Colonic mucosa (tissue), 4 donors: Measurements from ENCODE around the gene AMOT. TPM values are rescaled to one million over a fixed set of nuclear protein-coding genes. Genes with fewer than 3 reads are reported as not detected.

ENCODE experiments used
- DNase-seq: peaks from one replicate; pipeline ENCODE4 v3.0.0-alpha.2; 2020
- H3K27ac ChIP-seq: fragments of 200-600 bp; one replicate; pipeline ENCODE4 v1.8.0; 2021
- H3K27me3 ChIP-seq: fragments of 200-600 bp; one replicate; pipeline ENCODE4 v1.8.0; 2021
- H3K36me3 ChIP-seq: fragments of 200-600 bp; one replicate; pipeline ENCODE4 v1.8.0; 2021
- H3K4me1 ChIP-seq: fragments of 200-600 bp; one replicate; pipeline ENCODE4 v1.8.0; 2021; ENCODE audit warnings: mild to moderate bottlenecking
- H3K4me3 ChIP-seq: fragments of 200-600 bp; one replicate; pipeline ENCODE4 v1.8.0; 2021
- H3K9ac ChIP-seq, 2 donors: one replicate each; pipeline ENCODE4 v1.7.0; 2013; ENCODE audit warnings: control low read depth in 2 of 2, low read depth in 2 of 2, low read length in 2 of 2
- H3K9me3 ChIP-seq: fragments of 200-600 bp; one replicate; pipeline ENCODE4 v1.8.0; 2021
- CTCF ChIP-seq: fragments of 200-600 bp; IDR thresholded peaks from one replicate; pipeline ENCODE4 v1.8.0; 2022; ENCODE audit warnings: antibody characterized with exemption, mild to moderate bottlenecking
- intact Hi-C: fragments of 100-400 bp; cut with DNase I; formaldehyde crosslinking; loops from one replicate; pipeline ENCODE4 v1.14.1; 2022
- total RNA-seq, 2 donors: library from RNA; stranded (reverse); fragmentation: NEBNext Ultra II Directional in 1 of 2; extraction: Animal tissue kit (Norgen Biotek cat#: 25700) in 1 of 2; gene quantifications; one replicate each; pipeline ENCODE4 v1.2.1, GENCODE V29; 2021
- donor health status: healthy.
- donor health status: DM: no; HTN: no; CAD: no.
- donor health status: DM: no; HTN: no; CAD: no.

The AMOT gene
- total RNA-seq, 2 donors from 2014 or later = 23.3 to 24.2 TPM

- intact Hi-C loops = no loop called here
- H3K4me1 ChIP-seq = no peaks in the 10 kb centered on the region
- no peaks in the 10 kb centered on the region for H3K9me3 ChIP-seq
- H3K27ac ChIP-seq = no peak overlapping the region
- TF ChIP-seq CTCF = no peak
- H3K4me3 ChIP-seq = no peak overlapping the region
- H3K27me3 ChIP-seq = no peaks in the 10 kb centered on the region
- no peaks in the 10 kb centered on the region for H3K36me3 ChIP-seq
- no peak for DNase-seq
- no peak overlapping the region for H3K9ac ChIP-seq
These were observed 54.6 kb downstream of the AMOT start for GRCh38 chrX:112786076-112786475.

GRCh38 chrX:112785344-112785743, 55.3 kb downstream of the AMOT start:
- intact Hi-C loops = no loop called here
- TF ChIP-seq CTCF = no peak
- Histone ChIP-seq H3K9ac (no peak overlapping the region), H3K27ac (no peak overlapping the region), H3K4me3 (no peak overlapping the region), H3K9me3 (no peaks in the 10 kb centered on the region), H3K27me3 (no peaks in the 10 kb centered on the region), H3K36me3 (no peaks in the 10 kb centered on the region), H3K4me1 (no peaks in the 10 kb centered on the region)
- DNase-seq = no peak

- H3K4me1 ChIP-seq = no peaks in the 10 kb centered on the region
- intact Hi-C loops = no loop called here
- no peak for TF ChIP-seq CTCF
These were observed 55.9 kb downstream of the AMOT start for GRCh38 chrX:112784692-112785091.

GRCh38 chrX:112779139-112779538, 61.5 kb downstream of the AMOT start:
- no peak for DNase-seq
- no peaks in the 10 kb centered on the region for H3K9me3 ChIP-seq
- TF ChIP-seq CTCF = no peak
- H3K27me3 ChIP-seq = no peaks in the 10 kb centered on the region
- H3K4me3 ChIP-seq = no peak overlapping the region
- H3K9ac ChIP-seq = no peak overlapping the region
- H3K36me3 ChIP-seq = no peaks in the 10 kb centered on the region
- intact Hi-C loops = no loop called here
- no peak overlapping the region for H3K27ac ChIP-seq
- H3K4me1 ChIP-seq = no peaks in the 10 kb centered on the region

More at GRCh38 chrX:112784692-112785091, 55.9 kb downstream of the AMOT start:
- H3K36me3 ChIP-seq = no peaks in the 10 kb centered on the region
- no peak overlapping the region for H3K27ac ChIP-seq
- no peak for DNase-seq
- H3K4me3 ChIP-seq = no peak overlapping the region
- no peaks in the 10 kb centered on the region for H3K9me3 ChIP-seq
- no peaks in the 10 kb centered on the region for H3K27me3 ChIP-seq
- no peak overlapping the region for H3K9ac ChIP-seq

GRCh38 chrX:112774651-112775293, 65.9 kb downstream of the AMOT start:
- no peak overlapping the region for H3K27ac ChIP-seq
- H3K9me3 ChIP-seq = no peaks in the 10 kb centered on the region
- no peak overlapping the region for H3K4me3 ChIP-seq
- no peaks in the 10 kb centered on the region for H3K4me1 ChIP-seq
- no peak for DNase-seq
- H3K36me3 ChIP-seq = no peaks in the 10 kb centered on the region
- no peaks in the 10 kb centered on the region for H3K27me3 ChIP-seq
- TF ChIP-seq CTCF = no peak
- no peak overlapping the region for H3K9ac ChIP-seq
- intact Hi-C loops = no loop called here
